GM21576 (cell line): ENCODE measurements around the gene PRKG1.

ENCODE experiments used
- ATAC-seq: cut with Tn5 transposase; IDR thresholded peaks from one replicate; pipeline ENCODE4 v1.9.1; 2021; ENCODE audit warnings: mild to moderate bottlenecking, moderate library complexity; ENCODE audit not compliant: unreplicated experiment

PRKG1 gene

DNA sequence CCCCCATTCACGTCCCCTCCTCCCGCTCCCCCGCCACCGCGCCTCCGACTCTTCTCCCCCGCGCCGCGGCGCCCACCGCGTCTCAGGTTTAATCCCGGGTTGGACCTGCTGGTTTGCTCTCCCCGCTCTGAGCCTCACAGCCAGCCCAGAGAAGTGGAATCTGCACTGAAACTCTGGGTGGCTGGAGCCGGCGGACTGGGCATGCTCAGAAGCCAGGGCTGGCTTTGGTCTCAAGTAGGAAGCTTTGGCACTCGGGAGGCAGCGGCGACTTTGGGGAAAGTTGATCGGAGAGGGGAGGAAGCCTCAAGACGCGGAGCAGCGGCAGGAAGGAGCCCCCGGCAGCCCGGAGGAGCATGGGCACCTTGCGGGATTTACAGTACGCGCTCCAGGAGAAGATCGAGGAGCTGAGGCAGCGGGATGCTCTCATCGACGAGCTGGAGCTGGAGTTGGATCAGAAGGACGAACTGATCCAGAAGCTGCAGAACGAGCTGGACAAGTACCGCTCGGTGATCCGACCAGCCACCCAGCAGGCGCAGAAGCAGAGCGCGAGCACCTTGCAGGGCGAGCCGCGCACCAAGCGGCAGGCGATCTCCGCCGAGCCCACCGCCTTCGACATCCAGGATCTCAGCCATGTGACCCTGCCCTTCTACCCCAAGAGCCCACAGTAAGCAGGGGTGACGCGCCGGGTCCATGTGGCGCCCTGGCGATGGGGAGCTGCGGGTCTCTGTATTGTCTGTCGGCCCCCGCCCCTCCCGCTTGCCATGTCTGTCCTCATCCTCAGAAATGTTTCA, at the start of gene PRKG1:
TSS of gene PRKG1 (plus strand) at position 250 of the 791 bp plus-strand sequence.
- ATAC-seq = no peak

DNA sequence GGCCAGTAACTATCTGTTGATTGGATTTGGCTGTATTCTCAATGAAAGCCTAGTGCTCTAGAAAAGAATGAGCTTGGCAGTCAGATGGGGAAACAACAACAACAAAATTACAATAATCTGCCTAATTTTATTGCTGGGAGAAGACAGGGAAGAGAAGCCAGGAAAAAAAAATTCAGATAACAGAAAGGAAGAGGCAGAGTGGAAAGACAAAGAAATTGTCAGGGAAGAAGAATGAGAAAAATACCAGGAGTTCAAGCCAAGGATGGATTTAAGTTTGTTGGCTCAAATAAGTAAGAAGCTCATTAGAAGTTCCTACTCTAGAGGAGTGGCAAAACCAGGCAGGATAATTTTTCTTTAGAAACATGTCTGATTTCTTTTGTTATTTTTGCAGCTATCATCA, 45.9 kb upstream of the PRKG1 start:
- ATAC-seq = no peak

GRCh38 chr10:51029172-51029641, 45.1 kb upstream of the PRKG1 start:
- ATAC-seq = no peak

DNA sequence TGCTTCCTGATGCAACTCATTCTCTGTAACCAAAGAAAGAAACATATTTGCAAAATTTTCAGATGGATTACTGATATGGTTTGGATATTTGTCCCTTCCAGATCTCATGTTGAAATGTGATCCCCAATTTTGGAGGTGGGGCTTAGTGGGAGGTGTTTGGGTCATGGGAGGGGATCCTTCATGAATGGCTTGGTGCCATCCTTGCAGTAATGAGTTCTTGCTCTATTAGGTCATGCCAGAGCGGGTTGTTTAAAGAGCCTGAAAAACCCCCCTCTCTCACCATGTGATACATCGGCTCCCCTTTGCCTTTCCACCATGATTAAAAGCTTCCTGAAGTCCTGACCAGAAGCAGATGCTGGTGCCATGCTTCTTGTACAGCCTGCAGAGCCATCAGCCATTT, 43.8 kb upstream of the PRKG1 start:
- ATAC-seq = no peak

GRCh38 chr10:51031950-51032349, 42.3 kb upstream of the PRKG1 start:
- ATAC-seq = no peak

GRCh38 chr10:51034769-51035168, 39.5 kb upstream of the PRKG1 start:
- ATAC-seq = no peak

DNA sequence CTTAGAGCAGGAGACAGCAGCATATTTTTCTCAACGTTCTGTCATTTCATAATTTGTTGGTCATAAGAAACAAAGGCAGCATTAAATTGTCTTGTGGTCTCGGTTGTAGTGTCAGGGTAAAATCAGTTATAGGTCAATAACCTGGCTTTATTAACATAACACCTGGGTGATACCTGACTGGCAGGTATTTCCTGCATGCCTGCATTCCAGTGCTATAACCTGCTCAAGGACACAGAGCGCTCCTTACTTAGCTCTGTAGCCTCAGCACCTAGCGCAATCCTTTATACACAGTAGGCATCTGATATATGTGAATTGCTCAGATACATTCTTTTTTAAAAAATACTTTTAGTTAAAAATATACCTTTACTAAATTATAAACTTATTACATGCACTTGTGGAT, 38.9 kb upstream of the PRKG1 start:
- no peak for ATAC-seq

- ATAC-seq = no peak
Observed at GRCh38 chr10:51045871-51046270, 28.4 kb upstream of the PRKG1 start.

DNA sequence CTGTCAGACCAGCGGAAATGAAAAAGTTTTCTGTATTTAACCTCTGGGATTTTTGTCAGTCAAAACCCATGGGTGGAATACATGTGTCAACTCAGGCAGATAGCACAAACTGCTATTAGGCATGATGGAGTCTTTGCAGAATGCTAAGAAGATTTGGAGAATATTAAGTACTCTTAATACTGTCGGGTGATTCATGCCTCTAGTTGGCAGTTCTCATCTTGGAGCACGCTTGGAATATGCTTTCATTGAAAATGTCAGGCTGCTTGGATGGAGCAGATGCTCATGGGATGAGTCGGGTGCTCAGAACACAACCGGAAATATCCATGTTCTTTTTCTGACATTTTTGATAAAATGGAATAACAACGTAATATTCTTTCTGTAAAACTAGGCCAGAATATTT, 27.6 kb upstream of the PRKG1 start:
- no peak for ATAC-seq

GRCh38 chr10:51047857-51048256, 26.4 kb upstream of the PRKG1 start:
- ATAC-seq = no peak

DNA sequence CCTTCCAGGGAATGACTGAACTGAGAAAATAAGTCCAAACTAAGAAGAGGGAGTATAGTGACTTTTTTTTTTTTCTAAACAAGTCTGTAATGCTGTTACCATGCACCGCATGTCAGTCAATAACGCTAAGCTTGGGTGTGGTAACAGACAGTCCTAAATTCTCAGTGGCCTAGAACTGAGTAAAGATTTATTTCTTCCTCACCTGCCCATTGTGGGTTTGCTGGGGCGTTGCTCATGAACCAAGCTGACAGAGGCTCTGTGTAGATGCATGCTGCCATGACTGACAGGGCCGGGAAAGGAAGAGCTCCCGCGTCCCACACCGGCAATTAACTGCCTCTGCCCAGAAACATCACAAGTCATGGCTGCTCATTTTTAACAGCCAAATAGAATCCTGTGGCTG, 25.5 kb upstream of the PRKG1 start:
- ATAC-seq = no peak

DNA sequence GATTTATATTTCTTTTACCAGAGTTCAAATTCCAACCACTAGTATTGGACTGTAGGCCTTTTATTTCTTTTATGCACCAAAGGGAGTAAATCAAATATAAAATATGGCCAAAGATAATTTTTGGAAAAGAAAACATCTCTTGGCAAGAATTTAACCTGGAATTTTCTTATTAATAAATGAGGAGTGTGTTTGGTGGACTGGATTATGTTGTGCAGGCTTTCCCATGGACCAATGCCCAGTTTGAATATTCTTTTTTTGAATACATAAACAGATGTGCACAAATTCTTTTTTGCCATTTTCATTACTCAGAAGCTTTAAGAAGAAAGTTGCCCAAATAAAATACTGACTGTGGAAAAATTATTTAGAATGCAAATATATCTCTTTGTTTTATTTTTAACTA, 22.1 kb upstream of the PRKG1 start:
- no peak for ATAC-seq

DNA sequence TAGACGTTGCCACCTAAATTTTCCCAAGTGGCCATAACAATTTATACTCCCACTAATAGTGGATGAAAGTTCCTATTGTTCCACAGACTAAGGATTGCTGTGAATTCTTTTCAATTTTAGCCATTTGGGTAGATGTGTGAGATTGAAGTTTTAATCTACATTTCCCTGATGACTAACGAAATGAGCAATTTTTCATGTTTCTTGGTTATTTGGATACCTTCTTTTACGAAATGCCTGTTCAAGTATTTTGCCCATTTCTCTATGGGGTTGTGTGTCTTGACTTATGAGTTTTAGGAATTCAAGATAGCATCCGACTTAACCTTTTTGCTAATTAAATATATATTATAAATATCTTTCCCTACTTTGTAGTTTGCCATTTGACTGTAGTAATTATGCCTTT, 16.4 kb upstream of the PRKG1 start:
- ATAC-seq = no peak

- ATAC-seq = no peak
Observed at GRCh38 chr10:51063166-51063565, 11.1 kb upstream of the PRKG1 start.

- ATAC-seq = no peak
Observed at GRCh38 chr10:51063659-51064535, 10.4 kb upstream of the PRKG1 start.

GRCh38 chr10:51066231-51066630, 8.1 kb upstream of the PRKG1 start:
- no peak for ATAC-seq

GRCh38 chr10:51072210-51072609, 2.1 kb upstream of the PRKG1 start:
- ATAC-seq = no peak

DNA sequence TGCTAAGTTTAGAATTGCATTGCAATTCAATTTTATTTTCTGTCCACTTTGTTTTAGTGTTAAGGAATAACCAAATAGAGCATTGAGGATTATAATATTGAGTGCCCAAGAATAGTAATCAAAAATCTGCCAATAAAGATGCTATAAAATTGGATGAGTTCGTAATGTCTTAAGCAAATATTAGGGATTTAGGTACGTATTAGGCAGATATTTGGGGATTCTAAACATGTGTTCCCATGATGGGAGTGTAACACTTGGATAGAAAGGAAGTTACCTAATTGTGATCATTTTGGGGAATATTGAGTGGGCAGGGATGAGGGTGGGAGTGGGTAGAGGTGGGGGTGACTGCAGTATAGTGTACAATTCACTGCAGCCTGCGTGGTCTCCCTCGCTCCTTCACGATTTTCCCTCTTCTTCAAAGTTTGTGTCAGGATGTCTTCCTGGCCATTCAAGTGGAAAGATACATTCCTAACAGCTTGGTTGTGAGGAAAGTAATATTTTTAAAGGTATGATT, 1.3 kb upstream of the PRKG1 start:
- ATAC-seq = no peak

DNA sequence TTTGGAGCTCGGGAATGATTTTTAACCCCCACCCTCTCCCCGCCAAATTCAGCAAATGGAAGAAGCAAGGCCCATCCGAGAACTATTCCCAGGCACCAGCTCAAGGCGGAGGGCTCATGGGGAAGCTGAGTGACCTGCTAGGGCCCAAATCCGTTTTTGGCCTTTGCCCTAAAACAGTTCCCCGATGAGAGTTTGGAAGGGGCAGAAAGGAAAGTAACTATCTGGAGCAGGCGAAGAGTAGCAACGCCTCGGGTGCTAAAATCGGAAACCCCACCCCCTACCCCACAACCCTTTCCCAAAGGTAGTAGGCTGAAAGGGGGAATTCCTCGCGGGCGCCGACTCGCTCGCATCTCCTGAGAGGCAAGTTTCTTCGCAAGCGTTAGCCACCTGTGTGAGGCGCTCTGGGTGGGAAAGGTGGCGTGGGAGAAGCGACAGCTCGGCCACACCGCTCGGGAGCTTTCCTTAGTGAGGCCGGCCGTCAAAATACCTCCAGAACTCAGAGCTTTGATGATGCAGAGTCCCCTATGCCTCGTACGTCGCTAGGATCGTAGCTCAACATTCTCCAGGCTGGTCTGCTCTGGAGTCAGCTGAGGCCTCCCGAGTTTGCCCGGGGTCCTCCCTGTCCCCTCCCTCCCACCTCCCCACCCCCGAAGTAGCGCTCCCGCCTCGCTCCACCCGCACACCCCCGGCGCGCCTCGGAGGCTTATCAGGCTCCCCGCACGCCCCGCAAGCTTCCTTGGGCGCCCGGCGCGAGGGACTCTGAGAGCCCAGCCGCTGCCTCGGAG, 642 bp upstream of the PRKG1 start:
- no peak for ATAC-seq

- no peak for ATAC-seq
Observed at GRCh38 chr10:51075043-51075872, 971 bp downstream of the PRKG1 start.
